ENCODE results near the gene BOD1.

DNA sequence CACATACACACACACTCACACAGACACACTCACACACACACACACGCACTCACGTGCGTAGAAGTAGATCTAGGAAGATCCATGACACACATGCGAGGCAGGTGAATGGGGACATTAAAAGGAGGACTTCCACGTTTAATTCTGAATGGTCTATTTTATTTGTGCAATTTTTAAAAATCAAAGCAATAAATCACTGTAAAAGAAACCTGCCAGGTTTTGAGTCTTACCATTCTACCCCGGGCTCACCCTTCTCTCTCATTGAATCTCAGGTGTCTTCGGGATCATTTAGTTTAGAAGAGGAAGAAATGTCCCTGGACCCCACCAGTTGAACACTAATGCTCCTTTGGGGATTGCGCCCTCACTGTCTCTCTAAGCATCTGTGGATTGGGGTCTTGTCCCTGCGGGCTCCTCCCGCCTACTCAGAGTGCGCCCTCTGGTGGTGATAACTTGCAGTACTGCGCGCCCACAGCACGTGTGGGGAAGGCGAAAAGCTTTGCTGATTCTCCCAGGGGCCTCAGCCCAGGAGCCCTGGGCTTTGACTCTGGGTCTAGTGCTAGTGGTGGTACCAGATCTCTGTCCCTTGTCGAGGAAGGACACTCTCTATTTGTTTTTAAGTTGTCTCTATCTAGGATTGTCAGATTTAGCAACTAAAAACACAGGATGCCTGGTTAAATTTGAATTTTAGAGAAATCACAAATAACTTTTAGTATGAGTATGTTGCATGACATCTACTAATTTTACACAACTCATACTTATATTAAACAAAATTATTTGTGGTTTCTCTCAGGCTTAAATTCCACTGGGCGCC lies 34.8 kb downstream of the BOD1 start:
- TF ChIP-seq, protein P1, sequence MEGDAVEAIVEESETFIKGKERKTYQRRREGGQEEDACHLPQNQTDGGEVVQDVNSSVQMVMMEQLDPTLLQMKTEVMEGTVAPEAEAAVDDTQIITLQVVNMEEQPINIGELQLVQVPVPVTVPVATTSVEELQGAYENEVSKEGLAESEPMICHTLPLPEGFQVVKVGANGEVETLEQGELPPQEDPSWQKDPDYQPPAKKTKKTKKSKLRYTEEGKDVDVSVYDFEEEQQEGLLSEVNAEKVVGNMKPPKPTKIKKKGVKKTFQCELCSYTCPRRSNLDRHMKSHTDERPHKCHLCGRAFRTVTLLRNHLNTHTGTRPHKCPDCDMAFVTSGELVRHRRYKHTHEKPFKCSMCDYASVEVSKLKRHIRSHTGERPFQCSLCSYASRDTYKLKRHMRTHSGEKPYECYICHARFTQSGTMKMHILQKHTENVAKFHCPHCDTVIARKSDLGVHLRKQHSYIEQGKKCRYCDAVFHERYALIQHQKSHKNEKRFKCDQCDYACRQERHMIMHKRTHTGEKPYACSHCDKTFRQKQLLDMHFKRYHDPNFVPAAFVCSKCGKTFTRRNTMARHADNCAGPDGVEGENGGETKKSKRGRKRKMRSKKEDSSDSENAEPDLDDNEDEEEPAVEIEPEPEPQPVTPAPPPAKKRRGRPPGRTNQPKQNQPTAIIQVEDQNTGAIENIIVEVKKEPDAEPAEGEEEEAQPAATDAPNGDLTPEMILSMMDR (conservative IDR thresholded peaks at IDR 0.05): peak; percentile 98
- TF ChIP-seq ZFX (IDR thresholded peaks at IDR 0.05): no peak

Measured in C4-2B (cell line).